NCI-H345 treated with DMSO at 0.1 percent for 48 hours (cell line): ENCODE data around the gene ZNF57.
"Not testable (repeated sequence)": the region's sequence is repeated elsewhere in the genome, so short reads cannot be mapped to it uniquely, and the experiment has no call there.

Experiments used
- DNase-seq: peaks from one replicate; lab custom pipeline; 2025; ENCODE audit not compliant: unreplicated experiment; lab: John Stamatoyannopoulos, UW

ZNF57 gene

DNA sequence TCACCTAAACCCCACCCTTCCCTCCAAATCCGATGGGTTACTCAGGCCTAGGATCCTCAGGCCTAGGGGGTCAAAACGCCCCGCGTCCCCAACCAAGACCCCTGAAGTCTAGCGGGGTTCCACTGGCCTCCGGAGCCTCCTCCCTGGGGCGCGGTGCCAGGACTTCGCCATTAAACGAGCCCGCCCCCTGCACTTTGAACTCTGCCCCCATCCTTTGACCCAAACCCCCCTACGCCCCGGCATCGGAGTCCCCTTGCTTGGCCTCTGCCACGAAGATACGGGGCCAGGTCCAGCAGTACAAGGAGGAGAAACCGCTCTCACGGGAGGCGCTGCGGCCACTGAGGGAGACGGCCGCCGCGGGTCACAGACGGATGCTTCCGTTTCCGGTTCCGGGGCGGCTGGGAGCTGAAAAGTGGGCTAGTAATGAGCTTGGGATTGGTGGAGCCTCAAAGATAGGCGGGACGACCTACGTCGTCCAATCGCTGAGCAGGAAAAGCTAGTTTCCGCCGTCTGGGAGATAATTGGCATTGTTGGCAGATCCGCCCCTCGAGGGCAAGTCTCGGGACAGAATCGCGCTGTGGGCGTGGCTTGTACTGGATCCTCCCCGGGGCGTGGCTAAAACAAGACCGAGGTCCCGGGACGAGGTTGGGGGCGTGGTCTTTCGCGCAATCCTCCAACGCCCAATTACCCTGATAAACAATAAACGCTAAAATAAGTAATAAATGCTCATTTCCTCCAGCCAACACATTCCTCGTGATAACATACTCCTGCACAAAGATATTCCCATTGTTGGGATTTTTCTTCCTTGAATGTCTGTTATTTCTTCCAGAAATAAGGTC is 49.8 kb downstream of the ZNF57 start:
- peak; percentile 98 for DNase-seq

DNA sequence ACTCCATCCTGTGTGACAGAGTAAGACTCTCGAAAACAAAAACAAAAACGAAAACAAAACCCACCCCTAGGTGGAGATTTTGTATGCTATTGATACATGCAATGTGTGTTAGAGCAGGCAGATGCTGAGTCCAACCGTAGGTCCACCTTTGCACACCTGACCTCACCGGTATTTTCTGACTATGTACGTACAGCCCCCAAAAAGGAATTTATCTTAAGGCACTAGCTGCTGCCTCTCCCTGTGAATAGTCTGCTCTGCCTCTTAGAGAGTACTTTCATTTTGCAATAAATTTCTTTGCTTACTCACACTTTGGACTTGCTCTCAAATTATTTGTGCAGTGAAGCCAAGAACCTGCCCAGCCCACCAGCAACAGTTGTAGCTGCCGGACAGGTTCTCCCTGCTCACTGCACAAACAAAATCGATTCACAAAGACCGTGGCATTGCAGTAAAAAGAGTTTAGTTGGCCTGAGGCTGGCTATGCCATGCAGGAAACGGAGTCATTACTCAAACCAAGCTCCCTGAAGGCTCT is 52.3 kb downstream of the ZNF57 start:
- no peak for DNase-seq

GRCh38 chr19:2957160-2957559 is 56.4 kb downstream of the ZNF57 start:
- DNase-seq: no peak

DNA sequence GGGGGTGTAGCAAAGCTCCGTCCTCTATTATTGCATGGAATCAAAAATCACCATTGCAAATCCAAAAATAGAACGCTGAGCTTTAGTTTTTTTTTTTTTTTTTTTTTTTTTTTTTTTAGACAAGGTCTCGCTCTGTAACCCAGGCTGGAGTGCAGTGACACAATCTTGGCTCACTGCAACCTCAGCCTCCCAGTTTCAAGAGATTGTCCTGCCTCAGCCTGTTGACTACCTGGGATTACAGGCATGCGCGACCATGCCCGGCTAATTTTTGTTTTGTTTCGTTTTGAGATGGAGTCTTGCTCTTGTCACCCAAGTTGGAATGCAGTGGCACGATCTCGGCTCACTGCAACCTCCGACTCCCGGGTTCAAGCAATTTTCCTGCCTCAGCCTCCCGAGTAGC is 59.4 kb downstream of the ZNF57 start:
- no peak for DNase-seq

DNA sequence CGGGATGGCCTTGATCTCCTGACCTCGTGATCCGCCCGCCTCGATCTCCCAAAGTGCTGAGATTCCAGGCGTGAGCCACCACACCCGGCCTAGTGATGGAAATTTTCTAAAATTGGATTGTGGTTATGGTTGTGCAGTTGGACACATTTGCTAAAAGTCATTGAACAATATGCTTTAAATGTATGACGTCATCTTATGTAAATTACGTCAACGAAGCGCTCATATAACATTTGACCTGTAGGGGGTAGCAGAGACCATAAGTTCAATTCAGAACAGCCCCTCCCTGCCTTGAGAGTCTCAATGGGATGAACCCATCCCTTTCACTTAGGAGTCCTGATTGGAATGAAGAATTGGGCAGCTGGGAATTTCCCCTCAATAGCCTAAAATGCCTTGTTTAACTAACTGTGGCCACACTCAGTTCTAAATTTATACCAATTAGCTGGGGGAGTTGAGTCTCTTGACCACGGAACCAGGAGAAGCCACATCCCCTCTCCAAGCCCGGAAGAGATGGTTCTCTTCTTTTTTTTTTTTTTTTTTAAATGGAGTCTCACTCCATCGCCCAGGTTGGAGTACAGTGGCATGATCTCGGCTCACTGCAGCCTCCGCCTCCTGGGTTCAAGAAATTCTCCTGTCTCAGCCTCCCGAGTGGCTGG is 61.4 kb downstream of the ZNF57 start:
- DNase-seq: peak; percentile 75

- no peak for DNase-seq
Observed at GRCh38 chr19:2963122-2963521, 62.4 kb downstream of the ZNF57 start.

GRCh38 chr19:2963631-2964030 is 62.9 kb downstream of the ZNF57 start:
- not testable (repeated sequence) for DNase-seq

DNA sequence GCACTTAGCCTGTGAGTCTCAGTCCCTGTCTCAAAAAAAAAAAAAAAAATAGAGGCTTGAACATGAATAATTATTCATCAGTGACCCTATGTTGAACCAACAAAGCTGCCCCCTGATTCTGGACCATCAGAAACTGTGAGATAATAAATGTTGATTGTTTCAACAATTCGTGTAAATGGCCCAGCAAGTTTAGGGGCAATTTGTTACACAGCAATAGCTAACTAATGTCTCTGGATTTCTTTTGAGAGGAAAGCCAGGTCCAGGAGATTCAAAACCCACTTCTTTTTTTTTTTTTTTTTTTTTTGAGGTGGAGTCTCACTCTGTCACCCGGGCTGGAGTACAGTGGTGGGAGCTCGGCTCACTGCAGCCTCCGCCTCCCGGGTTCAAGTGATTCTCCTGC is 64.1 kb downstream of the ZNF57 start:
- no peak for DNase-seq

- DNase-seq: peak; percentile 44
Observed at GRCh38 chr19:2967972-2968371, 67.2 kb downstream of the ZNF57 start.
